Calu3 (cell line): ENCODE results near the gene SHH. TPM values are rescaled to one million over a fixed set of nuclear protein-coding genes. Genes with fewer than 3 reads are reported as not detected.

Experiments used
- BruUV-seq: library from RNA; stranded (reverse); fragments of 400-500 nt; replicated peaks from 2 replicates; lab custom pipeline; 2021; lab: Mats Ljungman, UMichigan
- CTCF ChIA-PET: fragments of 300-600 bp; sonication (Branson Sonifier 250); formaldehyde crosslinking; loops from one replicate; lab custom pipeline; 2022; ENCODE audit warnings: antibody characterized with exemption; lab: Charles Lee
- DNase-seq: peaks from one replicate; pipeline ENCODE4 v3.0.0; 2022
- H3K27ac Mint-ChIP-seq: one replicate; pipeline ENCODE4 v1.8.0; 2022; ENCODE audit warnings: mixed read lengths; ENCODE audit not compliant: unreplicated experiment
- H3K27me3 Mint-ChIP-seq: one replicate; pipeline ENCODE4 v1.8.0; 2022; ENCODE audit warnings: mixed read lengths; ENCODE audit not compliant: unreplicated experiment
- H3K36me3 Mint-ChIP-seq: one replicate; pipeline ENCODE4 v1.8.0; 2022; ENCODE audit warnings: mild to moderate bottlenecking, moderate library complexity, mixed read lengths; ENCODE audit not compliant: insufficient read depth, unreplicated experiment
- H3K4me1 Mint-ChIP-seq: one replicate; pipeline ENCODE4 v1.8.0; 2022; ENCODE audit warnings: mild to moderate bottlenecking, low read depth, mixed read lengths; ENCODE audit not compliant: unreplicated experiment
- H3K4me3 Mint-ChIP-seq: one replicate; pipeline ENCODE4 v1.8.0; 2022; ENCODE audit warnings: mild to moderate bottlenecking, low read depth, moderate library complexity, mixed read lengths; ENCODE audit not compliant: unreplicated experiment
- H3K9me3 Mint-ChIP-seq: one replicate; pipeline ENCODE4 v1.8.0; 2022; ENCODE audit warnings: low read depth, mixed read lengths; ENCODE audit not compliant: unreplicated experiment
- intact Hi-C: fragments of 100-400 bp; cut with micrococcal nuclease; formaldehyde crosslinking; loops from one replicate; pipeline ENCODE4 v1.10.0; 2022; ENCODE audit not compliant: unreplicated experiment
- total RNA-seq: library from RNA; stranded (reverse); gene quantifications from 2 replicates; pipeline ENCODE4 v1.2.3, GENCODE V29; 2022
- TF ChIP-seq, protein P1 (sequence below): fragments of 200-600 bp; IDR thresholded peaks from one replicate; pipeline ENCODE4 v1.8.0; 2022; ENCODE audit warnings: antibody characterized with exemption; ENCODE audit not compliant: unreplicated experiment

SHH gene
- total RNA-seq, 1 experiment from 2014 or later = 1.1 TPM

DNA sequence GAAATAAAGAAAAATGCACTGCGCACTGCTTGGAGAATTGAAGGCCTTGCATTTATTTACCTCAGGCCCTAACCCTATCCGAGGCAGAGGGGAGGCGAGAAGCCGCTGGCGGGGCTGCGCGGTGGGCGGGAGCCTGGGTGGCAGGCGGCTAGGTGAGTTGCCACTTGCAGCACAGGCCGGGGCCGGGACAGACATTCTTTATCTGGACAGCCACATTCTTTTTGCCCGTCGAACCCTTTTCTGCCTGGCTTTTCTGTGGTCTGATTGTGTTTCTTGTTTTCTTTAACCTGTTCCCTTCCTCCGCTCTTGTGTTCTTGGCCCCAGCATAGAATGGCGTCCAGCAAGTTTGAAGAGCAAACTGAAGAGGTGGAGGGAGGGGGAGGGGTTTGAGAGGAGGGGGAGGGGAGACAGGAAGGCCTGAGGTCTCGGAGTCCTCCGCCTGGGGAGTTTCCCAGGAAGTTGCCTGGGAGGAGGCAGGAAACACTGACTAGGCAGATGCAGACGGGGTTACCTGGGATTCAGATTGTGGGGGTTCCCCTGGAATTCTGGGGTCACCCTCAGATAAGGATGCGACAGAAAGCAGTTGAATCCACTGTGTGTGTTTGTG is 5.1 kb downstream of the SHH start:
- no peak overlapping the region for H3K27ac Mint-ChIP-seq
- CTCF ChIA-PET = no interaction called here
- TF ChIP-seq, protein P1, sequence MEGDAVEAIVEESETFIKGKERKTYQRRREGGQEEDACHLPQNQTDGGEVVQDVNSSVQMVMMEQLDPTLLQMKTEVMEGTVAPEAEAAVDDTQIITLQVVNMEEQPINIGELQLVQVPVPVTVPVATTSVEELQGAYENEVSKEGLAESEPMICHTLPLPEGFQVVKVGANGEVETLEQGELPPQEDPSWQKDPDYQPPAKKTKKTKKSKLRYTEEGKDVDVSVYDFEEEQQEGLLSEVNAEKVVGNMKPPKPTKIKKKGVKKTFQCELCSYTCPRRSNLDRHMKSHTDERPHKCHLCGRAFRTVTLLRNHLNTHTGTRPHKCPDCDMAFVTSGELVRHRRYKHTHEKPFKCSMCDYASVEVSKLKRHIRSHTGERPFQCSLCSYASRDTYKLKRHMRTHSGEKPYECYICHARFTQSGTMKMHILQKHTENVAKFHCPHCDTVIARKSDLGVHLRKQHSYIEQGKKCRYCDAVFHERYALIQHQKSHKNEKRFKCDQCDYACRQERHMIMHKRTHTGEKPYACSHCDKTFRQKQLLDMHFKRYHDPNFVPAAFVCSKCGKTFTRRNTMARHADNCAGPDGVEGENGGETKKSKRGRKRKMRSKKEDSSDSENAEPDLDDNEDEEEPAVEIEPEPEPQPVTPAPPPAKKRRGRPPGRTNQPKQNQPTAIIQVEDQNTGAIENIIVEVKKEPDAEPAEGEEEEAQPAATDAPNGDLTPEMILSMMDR = no peak
- no peak for DNase-seq
- no TSS peak for BruUV-seq
- H3K9me3 Mint-ChIP-seq = no peaks in the 10 kb centered on the region
- H3K27me3 Mint-ChIP-seq = peaks cover 33% of the 10 kb centered on the region
- intact Hi-C loops = no loop called here
- H3K4me3 Mint-ChIP-seq = peak overlapping the region; percentile 92
- peaks cover 20% of the 10 kb centered on the region for H3K36me3 Mint-ChIP-seq
- peaks cover 27% of the 10 kb centered on the region for H3K4me1 Mint-ChIP-seq

GRCh38 chr7:155806096-155806871 is 6.0 kb downstream of the SHH start:
- Mint-ChIP-seq H3K36me3 (peaks cover 13% of the 10 kb centered on the region), H3K27ac (no peak overlapping the region), H3K4me1 (peaks cover 19% of the 10 kb centered on the region), H3K27me3 (peaks cover 24% of the 10 kb centered on the region), H3K9me3 (no peaks in the 10 kb centered on the region), H3K4me3 (no peak overlapping the region)
- no TSS peak for BruUV-seq
- intact Hi-C loops = no loop called here
- TF ChIP-seq, protein P1 = no peak
- DNase-seq = no peak
- CTCF ChIA-PET = no interaction called here

DNA sequence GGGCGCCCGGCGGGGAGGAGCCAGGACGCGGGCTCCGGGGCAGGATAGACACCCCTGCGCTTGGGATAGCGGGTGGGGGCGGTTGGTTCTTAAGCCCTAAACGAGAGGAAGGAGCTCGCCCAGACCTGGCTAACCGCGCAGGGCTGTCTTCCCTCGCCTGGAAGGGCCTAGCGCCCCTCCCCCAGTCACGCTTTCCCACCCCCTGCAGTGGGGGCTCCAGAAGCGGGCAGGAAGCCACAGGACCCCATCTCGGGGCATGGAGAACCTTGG is 6.5 kb downstream of the SHH start:
- Mint-ChIP-seq H3K9me3 (no peaks in the 10 kb centered on the region), H3K4me3 (no peak overlapping the region), H3K36me3 (peaks cover 13% of the 10 kb centered on the region), H3K27me3 (peaks cover 19% of the 10 kb centered on the region), H3K27ac (no peak overlapping the region), H3K4me1 (peaks cover 14% of the 10 kb centered on the region)
- intact Hi-C loops = no loop called here
- TF ChIP-seq, protein P1 = no peak
- CTCF ChIA-PET = no interaction called here
- DNase-seq = no peak
- BruUV-seq = no TSS peak

DNA sequence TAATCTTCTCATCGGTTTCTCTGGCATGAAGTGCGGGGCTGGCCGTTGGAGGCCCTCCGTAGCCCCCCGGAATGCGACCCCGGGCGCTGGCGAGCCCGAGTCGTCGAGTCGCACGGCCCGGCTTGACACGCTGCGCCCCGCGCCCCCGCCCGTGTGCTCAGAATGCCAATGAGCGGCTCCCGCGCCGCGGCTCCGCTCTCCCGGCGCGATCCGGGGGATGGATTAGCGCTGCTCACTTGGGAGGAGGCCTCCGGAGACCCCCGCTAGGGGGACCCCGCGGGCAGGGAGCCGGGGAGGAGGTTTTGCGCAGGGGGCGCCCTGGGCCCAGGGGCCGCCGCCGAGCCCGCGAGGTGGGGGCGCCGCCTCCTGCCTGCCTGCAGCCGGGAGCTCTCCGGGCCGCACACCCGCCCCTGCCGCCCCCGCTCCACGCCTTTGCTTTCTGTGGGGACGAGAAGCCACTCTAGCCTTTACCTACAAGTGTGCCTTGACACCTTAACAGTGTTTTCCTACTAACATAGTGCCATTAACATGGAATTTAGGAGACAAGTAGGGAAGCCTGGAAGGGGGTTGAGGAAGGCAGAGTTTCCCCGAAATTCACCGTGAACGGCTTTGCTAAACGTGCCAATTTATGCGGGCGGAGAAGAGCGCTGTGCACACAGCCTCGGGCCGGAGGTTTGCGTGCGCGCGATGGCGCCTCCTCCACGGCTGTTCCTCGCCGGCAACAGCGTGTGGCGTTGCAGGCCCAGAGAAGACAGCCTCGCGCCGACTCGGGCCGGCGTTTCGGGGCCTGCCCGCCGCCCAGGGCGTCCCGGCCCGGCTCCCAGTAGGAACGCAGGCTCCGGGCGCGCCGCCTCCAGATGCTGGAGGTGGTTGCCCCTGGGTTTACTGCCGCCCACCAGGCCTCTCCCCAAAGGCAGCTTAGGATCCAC is 7.1 kb downstream of the SHH start:
- peaks cover 13% of the 10 kb centered on the region for H3K36me3 Mint-ChIP-seq
- TF ChIP-seq, protein P1 = no peak
- no peaks in the 10 kb centered on the region for H3K9me3 Mint-ChIP-seq
- BruUV-seq = no TSS peak
- H3K4me1 Mint-ChIP-seq = peaks cover 9% of the 10 kb centered on the region
- CTCF ChIA-PET = no interaction called here
- DNase-seq = no peak
- H3K27ac Mint-ChIP-seq = no peak overlapping the region
- intact Hi-C loops = no loop called here
- H3K4me3 Mint-ChIP-seq = no peak overlapping the region
- peaks cover 13% of the 10 kb centered on the region for H3K27me3 Mint-ChIP-seq
